GM23248 (cell line): ENCODE measurements around the gene PKD1L1.

Experiments
- EZH2 ChIP-seq: fragments of 200-600 bp; sonication (generic); IDR thresholded peaks from 2 replicates; pipeline ENCODE4 v1.6.1; 2018; ENCODE audit warnings: antibody characterized with exemption, mild to moderate bottlenecking; ENCODE audit not compliant: insufficient read depth, poor library complexity, severe bottlenecking
- EZH2phosphoT487 ChIP-seq: fragments of 200-600 bp; sonication (generic); IDR thresholded peaks from 2 replicates; pipeline ENCODE4 v1.6.1; 2018; ENCODE audit warnings: antibody characterized with exemption, moderate library complexity, mild to moderate bottlenecking, low read depth; ENCODE audit not compliant: insufficient read depth

DNA sequence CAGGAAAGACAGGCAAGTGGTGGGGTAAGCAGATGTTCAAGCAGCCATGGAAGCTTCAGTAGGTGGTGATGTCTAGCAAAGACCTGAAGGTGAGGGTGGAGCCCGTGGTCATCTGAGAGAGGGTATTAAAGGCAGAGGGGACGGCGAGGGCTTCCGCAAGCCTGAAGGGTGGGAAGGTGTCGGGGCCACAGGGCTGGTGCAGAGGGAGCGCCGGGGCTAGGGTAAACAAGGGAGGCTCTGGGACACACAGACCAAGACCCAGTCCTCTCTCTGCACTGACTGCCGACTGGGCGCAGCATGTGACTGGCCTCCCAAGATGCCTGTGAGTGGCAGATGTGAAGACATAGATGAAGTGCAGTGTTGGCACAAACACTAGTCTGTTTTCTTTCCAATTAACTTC lies 132.4 kb downstream of the PKD1L1 start:
- TF ChIP-seq EZH2 = no peak
- no peak for TF ChIP-seq EZH2phosphoT487
